GM19438 (cell line): ENCODE results near the gene TMEM60.
"Not testable (repeated sequence)": the region's sequence is repeated elsewhere in the genome, so short reads cannot be mapped to it uniquely, and the experiment has no call there.

Experiments
- ATAC-seq: cut with Tn5 transposase; IDR thresholded peaks from one replicate; pipeline ENCODE4 v1.9.1; 2021; ENCODE audit warnings: low read depth; ENCODE audit not compliant: unreplicated experiment

The TMEM60 gene

DNA sequence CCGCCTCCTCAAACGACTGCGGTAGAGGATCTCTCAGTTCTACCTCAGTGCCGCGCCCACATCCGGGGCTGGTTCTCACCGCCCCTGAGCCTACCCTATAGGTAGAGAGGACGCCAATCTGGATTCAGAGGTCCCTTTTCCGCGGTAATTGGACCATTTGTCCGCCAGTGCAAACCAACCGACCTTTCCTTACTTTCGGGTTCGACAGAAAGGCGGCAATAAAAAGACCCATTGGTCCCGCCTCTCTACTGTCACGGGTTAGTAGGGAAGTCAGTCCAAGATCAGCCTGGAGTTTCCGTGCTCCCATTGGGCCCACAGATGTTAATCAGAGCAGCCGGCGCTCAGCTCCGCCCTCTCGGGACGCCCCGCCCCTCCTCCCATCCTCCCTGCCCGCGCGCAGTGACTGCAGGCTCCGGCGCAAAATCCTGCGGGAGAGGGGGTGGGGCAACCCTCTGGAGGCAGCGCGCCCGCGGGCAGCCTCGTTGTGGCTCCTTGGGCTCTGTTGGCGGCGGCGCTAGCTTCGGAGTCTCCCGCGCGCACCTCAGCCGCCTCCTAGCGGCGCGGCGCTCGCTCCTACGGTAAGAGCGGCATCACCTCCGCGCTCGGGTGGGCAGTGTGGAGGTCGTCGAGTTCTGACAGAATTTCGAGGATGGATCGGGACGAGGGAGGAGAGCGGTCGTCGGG, at the start of gene TMEM60, which contains the start of gene PHTF2:
Gene TMEM60 (minus strand): TSS at position 41 of the 684 bp plus-strand sequence. CDS start 4,061 bp downstream, outside the sequence.
Gene PHTF2 (plus strand): TSS at position 380 of the 684 bp plus-strand sequence.
- peak; percentile 89 for ATAC-seq

DNA sequence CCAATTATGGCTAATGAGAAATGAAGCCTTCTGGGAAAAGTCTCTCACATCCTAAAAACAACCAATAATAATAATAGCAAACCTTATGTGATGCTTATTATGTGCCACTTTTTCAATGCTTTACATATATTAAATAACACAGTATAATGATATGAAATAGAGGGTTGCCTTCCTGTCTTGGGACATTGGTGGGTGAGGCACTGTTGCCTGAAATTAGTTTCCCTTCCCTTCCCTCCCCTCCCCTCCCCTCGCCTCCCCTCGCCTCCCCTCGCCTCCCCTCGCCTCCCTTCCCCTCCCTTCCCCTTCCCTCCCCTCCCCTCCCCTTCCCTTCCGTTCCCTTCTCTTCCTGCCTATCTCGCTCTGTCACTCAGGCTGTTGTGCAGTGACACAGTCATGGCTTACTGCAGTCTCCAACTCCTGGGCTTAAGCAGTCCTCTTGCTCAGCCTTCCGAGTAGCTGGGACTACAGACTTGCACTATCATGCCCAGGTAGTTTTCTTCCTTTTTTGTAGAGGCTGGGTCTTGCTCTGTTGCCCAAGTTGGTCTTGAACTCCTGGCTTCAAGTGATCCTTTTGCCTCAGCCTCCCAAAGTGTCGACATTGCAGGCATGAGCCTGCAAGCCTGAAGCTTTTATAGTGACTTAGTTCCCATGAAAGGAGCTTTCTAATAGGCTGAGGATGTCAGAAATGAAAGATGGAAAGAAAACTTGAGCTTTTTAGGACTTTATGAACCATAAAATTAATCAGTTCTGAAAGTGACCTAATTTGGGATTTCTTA, 48.3 kb upstream of the TMEM60 start:
- no peak for ATAC-seq

DNA sequence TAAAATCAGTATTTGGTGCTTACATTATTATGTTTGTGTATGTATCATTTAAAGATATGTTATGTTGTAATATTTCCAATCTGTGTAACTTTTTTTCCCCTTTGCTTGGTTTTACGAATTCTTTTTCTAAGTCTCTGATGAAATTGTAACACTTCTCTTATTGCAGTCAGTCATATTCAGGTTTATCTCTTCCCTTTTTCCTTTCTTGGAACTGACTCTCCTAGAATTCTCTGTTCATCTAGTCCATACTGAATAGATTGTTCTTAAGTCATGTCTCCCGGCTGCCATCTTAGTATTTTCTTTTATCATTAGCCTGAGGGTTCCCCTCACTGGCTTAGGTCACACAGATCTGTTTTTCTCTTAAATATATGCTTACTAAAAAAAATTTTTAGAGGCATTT, 45.0 kb upstream of the TMEM60 start:
- ATAC-seq = no peak

GRCh38 chr7:77839919-77840318, 41.7 kb upstream of the TMEM60 start:
- no peak for ATAC-seq

GRCh38 chr7:77838929-77839491, 40.8 kb upstream of the TMEM60 start:
- no peak for ATAC-seq

DNA sequence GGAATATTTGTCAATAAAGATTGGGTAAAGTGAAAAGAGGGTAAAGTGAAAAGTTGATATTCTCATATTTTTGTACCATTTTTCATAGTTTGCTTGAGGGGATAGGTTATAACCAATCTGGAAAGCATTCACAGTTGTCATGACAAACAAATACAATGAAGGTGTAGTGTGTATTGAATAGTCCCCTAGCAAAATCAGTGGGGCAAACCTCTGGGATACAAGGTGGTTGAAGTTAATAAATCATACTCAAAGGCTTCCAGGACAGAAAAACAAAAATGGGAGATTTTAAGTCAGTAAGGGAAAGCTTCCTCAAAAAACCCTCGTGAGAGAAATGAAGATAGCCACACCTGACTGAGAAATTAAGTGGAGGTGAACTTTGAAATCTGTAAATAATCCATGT, 39.7 kb upstream of the TMEM60 start:
- ATAC-seq = no peak

GRCh38 chr7:77837275-77837674, 39.0 kb upstream of the TMEM60 start:
- ATAC-seq = no peak

DNA sequence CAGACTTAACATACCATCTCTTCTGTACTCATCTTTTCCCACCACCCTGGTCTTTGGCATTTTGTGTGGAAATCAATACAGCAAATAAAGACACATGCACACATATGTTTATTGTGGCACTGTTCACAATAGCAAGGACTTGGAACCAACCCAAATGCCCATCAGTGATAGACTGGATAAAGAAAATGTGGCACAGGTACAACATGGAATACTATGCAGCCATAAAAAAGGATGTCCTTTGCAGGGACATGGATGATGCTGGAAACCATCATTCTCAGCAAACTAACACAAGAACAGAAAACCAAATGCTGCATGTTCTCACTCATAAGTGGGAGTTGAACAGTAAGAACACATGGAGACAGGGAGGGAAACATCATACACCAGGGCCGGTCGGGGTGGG, 38.2 kb upstream of the TMEM60 start:
- not testable (repeated sequence) for ATAC-seq

- no peak for ATAC-seq
These were observed 34.9 kb upstream of the TMEM60 start for GRCh38 chr7:77833136-77833535.

DNA sequence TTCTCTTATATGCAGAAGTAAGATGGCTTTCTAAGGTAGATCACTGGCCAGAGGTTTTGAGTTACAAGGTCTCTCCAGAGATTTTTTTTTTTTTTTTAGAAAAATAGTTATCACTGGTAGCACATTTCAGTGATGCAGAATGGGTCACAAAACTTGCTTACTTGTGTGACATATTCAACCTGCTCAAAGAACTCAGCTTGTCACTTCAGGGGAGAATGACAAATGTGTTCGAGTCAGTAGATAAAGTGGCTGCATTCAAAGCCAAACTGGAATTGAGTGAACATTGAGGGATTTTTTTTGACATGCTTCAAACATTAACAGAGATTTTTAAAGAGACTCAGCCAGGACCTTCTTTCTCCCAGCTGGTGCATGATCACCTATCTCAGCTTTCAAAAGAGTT, 33.7 kb upstream of the TMEM60 start:
- no peak for ATAC-seq

GRCh38 chr7:77831481-77831880, 33.2 kb upstream of the TMEM60 start:
- no peak for ATAC-seq

DNA sequence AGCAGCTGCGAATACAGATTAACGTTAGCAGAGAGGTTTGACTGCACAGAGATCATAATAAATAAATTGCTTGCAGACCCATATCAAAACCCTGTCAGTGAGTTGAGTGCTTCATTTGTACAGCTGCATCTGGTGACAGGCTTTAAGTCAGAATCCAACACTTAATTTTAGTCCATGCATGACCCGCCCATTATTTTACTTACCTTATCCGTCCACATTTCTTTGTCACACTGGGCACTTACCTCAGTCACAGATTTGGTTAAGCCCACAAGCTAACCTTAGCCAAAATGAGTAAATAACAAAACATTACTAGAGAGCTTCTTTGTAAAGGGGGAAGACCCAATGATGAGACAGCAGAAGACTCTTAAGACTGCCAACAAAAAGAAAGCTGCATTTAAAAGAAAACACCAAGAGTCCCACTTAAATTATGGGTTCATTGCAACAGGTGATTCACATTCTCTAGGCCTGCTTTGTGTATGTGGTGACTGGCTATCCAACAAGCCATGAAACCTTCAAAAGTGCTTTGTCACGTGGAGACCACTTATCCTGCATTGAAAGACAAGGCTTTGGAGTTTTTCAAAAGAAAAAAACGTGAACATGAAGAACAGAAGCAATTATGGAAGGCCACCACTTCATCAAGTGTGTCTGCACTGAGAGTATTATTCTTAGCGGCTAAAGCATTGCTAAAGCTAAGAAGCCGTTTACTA, 32.6 kb upstream of the TMEM60 start:
- no peak for ATAC-seq

DNA sequence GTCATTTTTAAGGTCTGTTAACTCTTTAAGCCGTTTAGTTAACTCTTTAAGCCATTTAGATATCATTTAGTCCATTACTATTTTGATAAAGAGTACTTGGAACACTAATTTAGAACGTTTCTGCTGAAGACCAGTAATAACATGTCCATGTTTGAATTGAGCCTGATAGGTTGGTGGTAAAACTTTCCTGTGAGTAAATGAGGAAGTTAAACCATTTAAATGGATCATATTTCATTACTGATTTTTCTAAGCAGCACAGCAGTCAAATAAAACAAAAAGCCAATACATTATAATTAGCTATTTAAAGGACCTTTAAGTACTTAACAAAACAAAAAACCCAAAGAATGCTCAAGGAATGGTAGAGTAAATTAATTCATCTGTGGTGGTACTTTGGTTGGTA, 29.8 kb upstream of the TMEM60 start:
- ATAC-seq = no peak

DNA sequence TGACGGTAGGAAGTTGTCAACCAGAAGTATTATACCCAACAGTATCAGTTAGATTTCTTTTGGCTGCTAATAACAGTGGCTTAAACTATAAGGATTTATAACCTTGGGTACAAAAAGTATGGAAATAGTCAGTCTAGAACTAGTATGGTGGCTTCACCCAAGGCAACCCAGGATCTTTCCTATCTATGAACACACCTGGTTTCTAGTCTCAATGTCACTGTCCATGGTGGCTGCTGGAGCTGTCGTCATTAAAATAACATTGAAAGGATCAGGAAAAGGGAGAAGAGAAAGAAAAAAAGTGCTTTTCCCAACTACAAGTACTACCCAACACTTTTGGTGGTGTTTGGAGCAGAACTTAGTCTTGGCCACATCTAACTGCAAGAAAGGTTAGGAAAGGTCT, 28.1 kb upstream of the TMEM60 start:
- ATAC-seq = no peak

- no peak for ATAC-seq
These were observed 26.9 kb upstream of the TMEM60 start for GRCh38 chr7:77825131-77825530.

GRCh38 chr7:77824636-77825035, 26.4 kb upstream of the TMEM60 start:
- ATAC-seq = no peak

GRCh38 chr7:77823787-77824186, 25.6 kb upstream of the TMEM60 start:
- no peak for ATAC-seq

DNA sequence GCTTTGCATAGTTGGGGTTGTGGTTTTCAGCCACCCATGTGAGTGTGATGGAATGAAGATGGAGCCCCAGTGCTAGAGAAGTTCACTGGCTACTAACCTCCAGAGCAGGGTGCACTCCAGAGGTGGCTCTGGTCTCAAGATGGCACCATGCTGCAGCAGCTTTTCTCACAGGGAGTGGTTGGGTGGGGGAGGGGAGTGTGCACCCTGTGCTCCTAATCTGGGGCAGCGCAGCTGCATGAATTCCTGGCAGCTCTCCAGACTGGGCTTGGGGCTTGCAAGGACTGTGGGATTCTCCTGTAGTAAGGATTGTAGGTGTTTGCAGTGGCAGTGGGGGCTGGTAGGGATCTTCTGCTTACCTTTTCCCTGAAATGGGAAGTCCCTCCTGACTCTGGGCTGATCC, 24.0 kb upstream of the TMEM60 start:
- ATAC-seq = no peak

- ATAC-seq = no peak
These were observed 22.7 kb upstream of the TMEM60 start for GRCh38 chr7:77820967-77821366.

- no peak for ATAC-seq
These were observed 20.8 kb upstream of the TMEM60 start for GRCh38 chr7:77819021-77819420.

DNA sequence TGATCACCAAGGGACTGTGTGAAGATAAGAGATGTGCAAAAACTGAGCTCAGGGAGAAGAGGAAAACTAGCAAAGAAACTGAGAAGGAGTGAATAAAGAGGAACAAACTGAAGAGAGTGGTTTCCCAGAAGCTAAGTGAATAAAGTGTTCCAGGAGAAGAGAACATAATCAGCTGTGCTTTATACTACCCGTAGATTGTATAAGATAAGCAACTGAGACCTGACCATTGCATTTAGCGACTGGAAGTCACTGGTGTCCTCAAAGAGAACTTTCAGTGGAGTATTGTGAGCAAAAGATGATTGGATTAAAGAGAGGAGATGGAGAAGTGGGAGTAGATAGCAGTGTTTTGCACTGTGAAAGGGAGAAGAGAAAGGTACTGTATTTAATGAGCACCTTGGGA, 14.9 kb upstream of the TMEM60 start:
- no peak for ATAC-seq
